GM12801 (cell line): ENCODE results near the gene PAXX.

Experiments used
- TF ChIP-seq, protein P1 (sequence below): IDR thresholded peaks from one replicate; pipeline ENCODE4 v1.5.1; 2011; ENCODE audit warnings: control low read depth; ENCODE audit not compliant: insufficient read length; ENCODE audit errors: extremely low read depth

PAXX gene

DNA sequence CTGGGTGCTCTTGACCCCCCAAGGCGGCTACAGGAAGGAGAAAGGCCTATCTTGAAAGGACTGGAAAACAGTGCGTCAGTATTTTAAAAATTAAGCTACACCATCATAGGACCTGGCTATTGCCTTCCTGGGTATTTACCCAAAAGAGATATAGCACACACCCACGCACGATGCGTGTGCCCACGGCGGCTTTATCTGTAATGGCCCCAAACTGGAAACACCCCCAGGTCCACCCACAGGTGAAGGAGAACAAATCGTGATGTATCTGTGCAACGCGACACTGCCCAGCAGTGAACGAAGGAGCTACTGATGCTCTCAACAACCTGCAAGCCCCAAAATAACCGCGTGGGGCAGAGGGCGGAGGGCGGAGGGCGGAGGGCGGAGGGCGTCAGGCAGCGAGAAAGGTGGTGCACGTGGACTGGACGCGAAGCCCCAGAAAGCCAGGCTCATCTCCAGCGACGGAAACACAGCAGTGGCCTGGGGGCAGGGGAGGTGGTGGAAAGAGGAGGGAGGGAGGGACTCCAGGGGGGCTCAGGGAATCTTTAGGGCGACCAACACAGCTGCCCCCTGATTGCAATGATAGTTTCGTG, 27.3 kb upstream of the PAXX start:
- TF ChIP-seq, protein P1, sequence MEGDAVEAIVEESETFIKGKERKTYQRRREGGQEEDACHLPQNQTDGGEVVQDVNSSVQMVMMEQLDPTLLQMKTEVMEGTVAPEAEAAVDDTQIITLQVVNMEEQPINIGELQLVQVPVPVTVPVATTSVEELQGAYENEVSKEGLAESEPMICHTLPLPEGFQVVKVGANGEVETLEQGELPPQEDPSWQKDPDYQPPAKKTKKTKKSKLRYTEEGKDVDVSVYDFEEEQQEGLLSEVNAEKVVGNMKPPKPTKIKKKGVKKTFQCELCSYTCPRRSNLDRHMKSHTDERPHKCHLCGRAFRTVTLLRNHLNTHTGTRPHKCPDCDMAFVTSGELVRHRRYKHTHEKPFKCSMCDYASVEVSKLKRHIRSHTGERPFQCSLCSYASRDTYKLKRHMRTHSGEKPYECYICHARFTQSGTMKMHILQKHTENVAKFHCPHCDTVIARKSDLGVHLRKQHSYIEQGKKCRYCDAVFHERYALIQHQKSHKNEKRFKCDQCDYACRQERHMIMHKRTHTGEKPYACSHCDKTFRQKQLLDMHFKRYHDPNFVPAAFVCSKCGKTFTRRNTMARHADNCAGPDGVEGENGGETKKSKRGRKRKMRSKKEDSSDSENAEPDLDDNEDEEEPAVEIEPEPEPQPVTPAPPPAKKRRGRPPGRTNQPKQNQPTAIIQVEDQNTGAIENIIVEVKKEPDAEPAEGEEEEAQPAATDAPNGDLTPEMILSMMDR: no peak

DNA sequence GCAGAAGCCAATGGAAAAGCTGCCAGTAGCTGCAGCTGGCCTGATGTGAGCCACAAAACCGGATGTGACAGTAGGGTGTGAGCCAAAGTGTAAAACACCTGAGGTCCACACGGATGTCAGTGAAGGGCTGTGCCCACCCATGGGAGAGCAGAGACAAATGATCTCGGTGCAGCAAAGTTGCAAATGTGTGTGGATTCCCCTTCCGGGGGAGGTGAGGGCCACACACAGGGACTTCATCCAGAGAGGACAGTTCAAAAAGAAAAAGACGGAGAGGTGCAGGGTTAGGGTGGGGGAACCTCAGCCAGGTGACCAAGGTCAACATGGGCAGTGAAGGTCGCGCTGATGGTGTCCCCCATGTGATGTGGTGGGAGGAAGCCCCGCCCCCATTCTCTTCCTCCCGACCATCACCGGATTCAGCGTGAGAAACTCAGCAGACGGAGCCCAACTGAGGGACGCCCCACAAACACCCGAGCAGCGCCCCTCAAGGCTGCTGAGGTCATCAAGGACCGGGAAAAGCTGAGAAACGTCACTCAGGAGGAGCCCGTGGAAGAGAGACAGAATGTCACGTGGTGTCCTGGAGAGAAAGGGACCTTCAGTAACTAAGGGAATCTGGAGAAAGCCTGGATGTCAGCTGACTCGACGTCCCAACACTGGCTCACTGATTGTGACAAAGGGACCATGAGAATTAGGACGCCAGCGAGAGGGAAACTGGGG, 26.3 kb upstream of the PAXX start:
- TF ChIP-seq, protein P1: no peak

DNA sequence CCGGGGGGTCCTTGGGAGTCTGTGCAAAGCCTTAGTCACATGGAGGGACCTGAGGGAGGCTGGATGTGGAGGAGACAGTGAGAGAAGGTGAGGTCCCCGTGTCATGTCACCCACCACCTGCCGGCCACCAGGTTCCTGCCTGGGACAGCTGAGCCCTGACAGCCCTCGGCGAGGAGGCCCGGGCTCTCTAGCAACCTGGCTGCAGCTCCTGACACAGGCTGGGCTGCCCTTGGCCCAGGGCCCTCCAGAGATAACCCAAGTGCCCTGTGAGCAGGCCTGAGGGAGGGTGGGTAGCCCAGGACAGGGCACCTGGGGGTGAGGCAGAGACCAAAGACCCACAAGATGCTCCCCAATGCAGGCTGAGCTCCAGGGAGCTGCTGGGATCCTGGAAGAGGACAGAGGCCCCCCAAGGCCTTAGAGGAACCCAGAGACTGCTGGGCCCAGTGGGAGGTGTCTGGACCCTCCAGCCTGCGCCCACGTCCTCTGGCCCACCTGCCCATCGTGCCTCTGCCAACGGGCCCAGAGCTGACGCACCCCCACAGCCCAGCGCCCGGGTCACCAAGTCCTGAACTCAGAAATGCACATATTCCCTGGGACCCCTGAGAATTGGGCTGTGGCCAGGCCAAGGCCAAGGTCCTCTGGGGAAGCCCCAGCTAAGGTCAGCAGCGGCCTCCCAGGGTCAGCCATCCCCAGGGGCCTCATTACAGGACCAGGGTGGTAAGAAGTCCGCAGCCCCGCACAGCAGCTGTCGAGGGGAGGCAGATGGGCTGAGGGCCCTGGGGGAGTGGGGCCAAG, 23.7 kb upstream of the PAXX start:
- TF ChIP-seq, protein P1: no peak

DNA sequence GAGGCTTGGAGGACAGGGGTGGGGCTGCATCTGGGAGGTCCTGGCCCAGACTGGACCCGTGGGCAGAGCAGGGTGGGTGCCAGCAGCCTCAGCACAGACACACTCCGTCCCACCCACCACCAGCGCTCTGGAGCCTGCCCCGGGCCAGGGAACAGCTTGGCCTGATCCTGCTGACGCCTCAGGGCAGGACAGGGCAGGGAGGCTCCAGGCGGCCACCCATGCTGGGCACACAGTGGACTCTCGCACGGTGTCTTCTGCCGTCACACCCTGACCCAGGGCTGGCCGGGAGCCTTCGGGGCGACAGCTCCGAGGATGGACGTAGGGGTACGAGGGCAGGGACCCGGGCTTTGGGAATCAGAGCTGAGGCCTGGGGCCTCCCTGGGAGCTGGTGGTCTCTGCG, 23.1 kb upstream of the PAXX start:
- TF ChIP-seq, protein P1: no peak

DNA sequence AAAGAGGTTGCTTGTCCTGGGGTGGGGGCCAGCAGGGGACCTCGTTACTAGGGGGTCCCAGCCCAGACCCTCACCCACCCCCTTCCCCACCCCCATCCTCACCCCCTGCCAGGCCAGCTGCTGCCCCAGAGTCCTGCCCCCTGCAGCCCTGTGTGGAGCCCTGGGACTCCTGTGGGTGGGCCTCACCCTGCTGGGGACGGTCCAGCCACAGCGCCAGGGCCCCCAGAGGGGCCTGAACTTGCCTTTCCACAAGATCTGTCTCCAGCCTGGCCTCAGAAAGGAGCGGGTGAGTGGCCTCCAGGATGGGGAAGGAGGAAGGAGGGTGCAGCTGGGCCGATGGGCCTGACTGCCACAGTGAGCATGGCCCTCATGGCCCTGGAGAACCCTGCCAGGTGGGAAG, 22.4 kb upstream of the PAXX start:
- TF ChIP-seq, protein P1: no peak

DNA sequence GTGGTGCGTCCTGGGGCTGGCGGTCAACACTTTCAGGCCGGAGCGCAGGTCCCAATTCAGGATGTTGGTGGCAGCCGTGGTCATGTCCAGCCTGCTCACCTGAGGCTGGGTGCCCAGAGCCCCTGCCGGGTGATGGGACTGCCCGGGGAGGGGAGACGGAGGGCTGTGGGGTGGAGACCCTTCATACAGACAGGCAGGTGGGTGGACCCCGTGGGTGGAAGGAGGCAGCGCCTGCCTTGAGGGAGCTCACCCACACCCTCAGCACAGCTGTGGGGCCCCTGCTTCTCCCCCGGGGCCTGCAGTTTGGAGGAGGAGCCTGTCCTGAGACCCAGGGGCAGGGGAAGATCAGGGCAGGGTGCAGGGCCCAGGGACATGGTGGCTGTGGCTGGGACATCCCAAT, 21.9 kb upstream of the PAXX start:
- TF ChIP-seq, protein P1: no peak

DNA sequence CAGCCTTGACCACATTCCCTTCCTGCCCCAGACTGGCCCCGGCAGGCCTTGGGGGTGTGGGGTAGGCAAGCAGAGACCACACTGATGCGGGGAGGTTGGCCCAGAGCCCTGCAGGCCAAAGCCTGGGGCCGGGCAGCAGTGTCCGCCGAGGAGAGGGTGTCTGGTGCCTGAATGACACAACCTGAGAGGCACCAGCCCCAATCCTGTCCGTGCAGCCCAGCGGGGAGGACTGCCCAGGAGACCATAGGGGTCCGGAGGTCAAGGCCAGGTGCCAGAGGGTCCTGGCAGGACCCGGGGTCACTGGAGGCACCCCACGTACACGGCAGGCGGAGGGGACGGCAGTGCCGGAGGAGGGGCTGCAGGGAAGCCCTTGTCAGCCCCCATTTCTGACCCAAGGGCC, 20.5 kb upstream of the PAXX start:
- TF ChIP-seq, protein P1: no peak
